ENCODE results near the gene DIPK1A.

GRCh38 chr1:92948071-92948470 is 13.2 kb downstream of the DIPK1A start:
- TF ChIP-seq POLR2AphosphoS5 (IDR thresholded peaks at IDR 0.05; ENCODE audit: borderline replicate concordance, low read depth, low read length) (no peak), EZH2 (IDR thresholded peaks at IDR 0.05) (no peak)
